Measurements from ENCODE around the gene DOK5. TPM values are rescaled to one million over a fixed set of nuclear protein-coding genes. Genes with fewer than 3 reads are reported as not detected.

Gene DOK5
- total RNA-seq, 1 donor from 2014 or later, result 0.74 TPM

- Histone ChIP-seq H3K27me3 (ENCODE audit: low read depth) (no peaks in the 10 kb centered on the region), H3K9me3 (no peaks in the 10 kb centered on the region), H3K36me3 (no peaks in the 10 kb centered on the region), H3K4me1 (no peaks in the 10 kb centered on the region), H3K27ac (no peak overlapping the region), H3K4me3 (no peak overlapping the region)
- intact Hi-C loops (cut with DNase I), result no loop called here
- DNase-seq (no peak), ATAC-seq (no peak)
- no peak for TF ChIP-seq CTCF (IDR thresholded peaks at IDR 0.05)
Measured at GRCh38 chr20:54525916-54526590, 50.7 kb downstream of the DOK5 start.

- no peaks in the 10 kb centered on the region for H3K4me1 ChIP-seq
- intact Hi-C loops (cut with DNase I), result no loop called here
- TF ChIP-seq CTCF (IDR thresholded peaks at IDR 0.05), result no peak
Measured at GRCh38 chr20:54526801-54527200, 51.4 kb downstream of the DOK5 start.

GRCh38 chr20:54532573-54532972 lies 57.2 kb downstream of the DOK5 start:
- no peaks in the 10 kb centered on the region for H3K36me3 ChIP-seq
- no peak for TF ChIP-seq CTCF (IDR thresholded peaks at IDR 0.05)
- H3K27me3 ChIP-seq (ENCODE audit: low read depth), result no peaks in the 10 kb centered on the region
- intact Hi-C loops (cut with DNase I), result no loop called here
- ATAC-seq (no peak), DNase-seq (no peak)
- H3K4me1 ChIP-seq, result no peaks in the 10 kb centered on the region
- no peak overlapping the region for H3K4me3 ChIP-seq
- no peak overlapping the region for H3K27ac ChIP-seq
- no peaks in the 10 kb centered on the region for H3K9me3 ChIP-seq

More at GRCh38 chr20:54526801-54527200, 51.4 kb downstream of the DOK5 start:
- Histone ChIP-seq H3K27me3 (ENCODE audit: low read depth) (no peaks in the 10 kb centered on the region), H3K9me3 (no peaks in the 10 kb centered on the region), H3K36me3 (no peaks in the 10 kb centered on the region), H3K27ac (no peak overlapping the region), H3K4me3 (no peak overlapping the region)
- DNase-seq, result no peak
- ATAC-seq, result no peak

GRCh38 chr20:54534101-54534500 lies 58.7 kb downstream of the DOK5 start:
- Histone ChIP-seq H3K4me3 (no peak overlapping the region), H3K4me1 (no peaks in the 10 kb centered on the region), H3K27me3 (ENCODE audit: low read depth) (no peaks in the 10 kb centered on the region), H3K9me3 (no peaks in the 10 kb centered on the region), H3K27ac (no peak overlapping the region), H3K36me3 (no peaks in the 10 kb centered on the region)
- intact Hi-C loops (cut with DNase I), result no loop called here
- DNase-seq, result no peak
- no peak for TF ChIP-seq CTCF (IDR thresholded peaks at IDR 0.05)
- no peak for ATAC-seq

GRCh38 chr20:54535033-54535432 lies 59.6 kb downstream of the DOK5 start:
- peaks cover 9% of the 10 kb centered on the region for H3K9me3 ChIP-seq
- ATAC-seq (no peak), DNase-seq (no peak)
- no peaks in the 10 kb centered on the region for H3K36me3 ChIP-seq
- no peak overlapping the region for H3K27ac ChIP-seq
- no peak overlapping the region for H3K4me3 ChIP-seq
- intact Hi-C loops (cut with DNase I), result no loop called here
- TF ChIP-seq CTCF (IDR thresholded peaks at IDR 0.05), result no peak
- no peaks in the 10 kb centered on the region for H3K4me1 ChIP-seq
- H3K27me3 ChIP-seq (ENCODE audit: low read depth), result no peaks in the 10 kb centered on the region

Measured in lower lobe of right lung (tissue), 2 donors.